ENCODE measurements around the gene CDK14. TPM values are rescaled to one million over a fixed set of nuclear protein-coding genes. Genes with fewer than 3 reads are reported as not detected.
A peak's percentile ranks its signal among the peaks of the same experiment; 100 is the strongest.

Gene CDK14
- total RNA-seq, 1 donor: 44.8 TPM

- no peak for DNase-seq (ENCODE audit: low read depth)
- TF ChIP-seq, protein P1, sequence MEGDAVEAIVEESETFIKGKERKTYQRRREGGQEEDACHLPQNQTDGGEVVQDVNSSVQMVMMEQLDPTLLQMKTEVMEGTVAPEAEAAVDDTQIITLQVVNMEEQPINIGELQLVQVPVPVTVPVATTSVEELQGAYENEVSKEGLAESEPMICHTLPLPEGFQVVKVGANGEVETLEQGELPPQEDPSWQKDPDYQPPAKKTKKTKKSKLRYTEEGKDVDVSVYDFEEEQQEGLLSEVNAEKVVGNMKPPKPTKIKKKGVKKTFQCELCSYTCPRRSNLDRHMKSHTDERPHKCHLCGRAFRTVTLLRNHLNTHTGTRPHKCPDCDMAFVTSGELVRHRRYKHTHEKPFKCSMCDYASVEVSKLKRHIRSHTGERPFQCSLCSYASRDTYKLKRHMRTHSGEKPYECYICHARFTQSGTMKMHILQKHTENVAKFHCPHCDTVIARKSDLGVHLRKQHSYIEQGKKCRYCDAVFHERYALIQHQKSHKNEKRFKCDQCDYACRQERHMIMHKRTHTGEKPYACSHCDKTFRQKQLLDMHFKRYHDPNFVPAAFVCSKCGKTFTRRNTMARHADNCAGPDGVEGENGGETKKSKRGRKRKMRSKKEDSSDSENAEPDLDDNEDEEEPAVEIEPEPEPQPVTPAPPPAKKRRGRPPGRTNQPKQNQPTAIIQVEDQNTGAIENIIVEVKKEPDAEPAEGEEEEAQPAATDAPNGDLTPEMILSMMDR (IDR thresholded peaks at IDR 0.05; ENCODE audit: insufficient read depth, low read length): no peak
- H3K4me3 ChIP-seq (ENCODE audit: low read depth, low read length): no peak overlapping the region
Observed at GRCh38 chr7:90951986-90952954, 356.1 kb downstream of the CDK14 start.

- DNase-seq (ENCODE audit: low read depth): no peak
- TF ChIP-seq, protein P1 (IDR thresholded peaks at IDR 0.05; ENCODE audit: insufficient read depth, low read length): no peak
Observed at GRCh38 chr7:90955641-90956207, 359.6 kb downstream of the CDK14 start.

GRCh38 chr7:90957883-90958282 lies 361.8 kb downstream of the CDK14 start:
- TF ChIP-seq, protein P1 (IDR thresholded peaks at IDR 0.05; ENCODE audit: insufficient read depth, low read length): no peak
- DNase-seq (ENCODE audit: low read depth): no peak
- H3K4me3 ChIP-seq (ENCODE audit: low read depth, low read length): no peak overlapping the region

More at GRCh38 chr7:90955641-90956207, 359.6 kb downstream of the CDK14 start:
- H3K4me3 ChIP-seq (ENCODE audit: low read depth, low read length): no peak overlapping the region

DNA sequence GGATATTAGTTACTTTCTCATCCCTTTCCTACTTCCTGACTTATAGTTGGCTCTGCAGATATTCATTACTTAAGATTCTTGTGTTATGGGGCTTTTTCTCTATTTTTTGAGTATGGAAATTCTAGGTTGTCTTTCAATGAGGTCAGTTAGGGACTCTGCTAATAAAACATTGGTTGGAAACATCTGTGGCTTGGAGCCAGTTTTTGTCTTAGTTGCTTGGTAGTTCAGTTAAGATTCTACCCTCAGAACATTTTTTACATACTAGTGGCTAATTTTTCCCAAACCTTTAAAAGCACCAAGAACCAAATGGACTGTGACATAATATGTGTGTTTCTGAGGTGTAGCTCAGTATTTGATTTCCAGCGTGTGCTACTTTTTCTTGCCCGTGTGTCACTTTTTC lies 362.5 kb downstream of the CDK14 start:
- DNase-seq (ENCODE audit: low read depth): peak; percentile 82
- TF ChIP-seq, protein P1 (IDR thresholded peaks at IDR 0.05; ENCODE audit: insufficient read depth, low read length): no peak
- no peak overlapping the region for H3K4me3 ChIP-seq (ENCODE audit: low read depth, low read length)

DNA sequence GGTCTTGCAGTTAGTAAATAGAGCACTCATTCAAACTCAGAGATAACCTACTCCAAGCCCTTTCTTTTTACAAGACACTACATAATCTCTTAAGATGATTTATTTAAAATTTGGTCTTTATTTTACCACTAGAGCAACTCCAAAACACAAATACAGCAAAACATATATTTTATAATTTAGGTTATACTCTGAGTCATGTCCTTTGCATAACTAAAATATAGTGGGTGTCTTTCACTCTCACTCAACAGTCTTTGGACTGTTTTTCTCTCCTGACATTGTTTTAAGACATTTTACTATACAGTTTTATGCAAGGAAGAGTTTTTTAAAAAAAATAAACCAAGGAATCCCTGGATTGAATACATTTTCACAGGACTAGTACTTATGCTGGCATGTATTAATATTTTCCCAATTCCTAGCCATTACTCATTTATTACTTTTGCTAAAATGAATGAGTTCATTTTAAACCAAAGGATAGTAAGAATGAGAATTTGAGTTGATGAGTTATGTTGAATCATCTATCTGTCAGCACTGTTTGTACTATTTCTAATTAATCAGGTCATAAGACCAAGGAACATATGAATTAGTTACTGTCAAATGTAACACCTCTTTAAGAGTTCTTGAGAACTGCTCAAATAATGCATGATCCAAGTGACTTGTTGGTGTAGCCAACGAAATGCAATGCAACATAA lies 365.1 kb downstream of the CDK14 start:
- no peak for DNase-seq (ENCODE audit: low read depth)
- TF ChIP-seq, protein P1 (IDR thresholded peaks at IDR 0.05; ENCODE audit: insufficient read depth, low read length): no peak

DNA sequence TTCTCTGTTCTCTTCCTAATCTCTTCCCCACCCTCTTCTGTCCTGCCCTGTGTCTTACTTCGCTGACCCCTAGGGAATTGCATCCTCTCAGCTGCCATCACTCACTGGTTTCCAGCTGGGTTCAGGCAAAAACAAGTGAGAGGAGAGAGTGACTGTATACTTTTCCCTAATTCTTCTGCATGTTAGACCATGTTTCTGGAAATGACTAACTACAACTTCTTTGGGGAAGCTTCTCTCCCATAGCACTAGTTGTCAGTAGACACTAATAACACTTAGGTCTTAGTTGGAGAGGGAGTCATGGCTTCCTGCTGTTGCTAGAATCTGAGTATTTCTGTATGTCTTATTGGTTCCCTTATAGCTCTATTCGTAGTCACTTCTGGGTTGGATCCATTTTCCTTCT lies 369.1 kb downstream of the CDK14 start:
- TF ChIP-seq, protein P1 (IDR thresholded peaks at IDR 0.05; ENCODE audit: insufficient read depth, low read length): no peak
- H3K4me3 ChIP-seq (ENCODE audit: low read depth, low read length): no peak overlapping the region
- DNase-seq (ENCODE audit: low read depth): no peak

More for the DNA sequence above, 365.1 kb downstream of the CDK14 start:
- H3K4me3 ChIP-seq (ENCODE audit: low read depth, low read length): no peak overlapping the region
